K562 (cell line): ENCODE results near the gene ELF3. TPM values are rescaled to one million over a fixed set of nuclear protein-coding genes. Genes with fewer than 3 reads are reported as not detected.

Experiments used
- ATAC-seq: fragments of 200-7000 bp; cut with Tn5 transposase; 3 replicates; pipeline ENCODE4 v1.9.1; 2020; ENCODE audit warnings: moderate library complexity
- BruUV-seq: library from RNA; stranded (reverse); fragments of 400-500 nt; replicated peaks from 2 replicates; lab custom pipeline; 2021; lab: Mats Ljungman, UMichigan
- CTCF ChIA-PET: fragments of 300-600 bp; formaldehyde crosslinking; extraction: SDS; loops from one replicate; lab custom pipeline; 2021; ENCODE audit warnings: low intra/inter-chr PET ratio; lab: Yijun Ruan, JAX
- POLR2A ChIA-PET: fragments of 300-600, 350-650 bp; sonication (Branson Sonifier 250); formaldehyde crosslinking; extraction: SDS; loops from one replicate; lab custom pipeline; 2021; ENCODE audit warnings: antibody characterized with exemption, inconsistent platforms; lab: Yijun Ruan, JAX
- DNase-seq, 4 experiments: peaks; one replicate each; pipeline versions ENCODE4 v3.0.0 to v3.0.0-alpha.2; 2011 to 2018; ENCODE audit warnings: low spot score in 3 of 4, mixed read lengths in 3 of 4; ENCODE audit errors: extremely low read depth in 1 of 4
- FAIRE-seq: peaks from 2 replicates; lab custom pipeline; 2011; peaks lifted over from hg19 to GRCh38; lab: Jason Lieb, UNC
- H2AFZ ChIP-seq: 2 replicates; pipeline ENCODE4 v1.6.0; 2011; ENCODE audit warnings: low read depth, low read length, control low read depth, inconsistent platforms
- H3K27ac ChIP-seq: fragments of 200-600 bp; 3 replicates; pipeline ENCODE4 v1.8.0; 2011; ENCODE audit warnings: low read depth, mild to moderate bottlenecking, control low read depth, inconsistent platforms, low read length, moderate library complexity, mixed read lengths; ENCODE audit errors: extremely low read depth
- H3K27me3 ChIP-seq, 2 experiments: fragments of 300-600 bp in 1 of 2; 2 replicates in 1 of 2; 3 replicates in 1 of 2; pipeline versions ENCODE4 v1.6.0 to v1.8.0; 2011; ENCODE audit warnings: inconsistent platforms in 2 of 2, low read length in 2 of 2, mild to moderate bottlenecking in 1 of 2, mixed read lengths in 1 of 2, moderate library complexity in 1 of 2; ENCODE audit not compliant: control insufficient read depth in 2 of 2, insufficient read depth in 2 of 2
- H3K36me3 ChIP-seq: fragments of 300-600 bp; 3 replicates; pipeline ENCODE4 v1.8.0; 2011; ENCODE audit warnings: mild to moderate bottlenecking, low read length, inconsistent platforms; ENCODE audit not compliant: control insufficient read depth, insufficient read depth
- H3K4me1 ChIP-seq, 2 experiments: fragments of 200-600 bp in 1 of 2; replicated peaks in 1 of 2; 2 replicates in 1 of 2; 3 replicates in 1 of 2; pipeline versions ENCODE4 v1.5.1 to v1.8.0; 2011; ENCODE audit warnings: inconsistent platforms in 2 of 2, low read length in 2 of 2, mild to moderate bottlenecking in 1 of 2, mixed read lengths in 1 of 2, moderate library complexity in 1 of 2; ENCODE audit not compliant: control insufficient read depth in 2 of 2, insufficient read depth in 2 of 2
- H3K4me2 ChIP-seq: 2 replicates; pipeline ENCODE4 v1.6.1; 2011; ENCODE audit warnings: low read length, control low read depth, inconsistent platforms, mixed read lengths; ENCODE audit not compliant: insufficient read depth
- H3K4me3 ChIP-seq: fragments of 200-600 bp; sonication (generic), shearing (Covaris generic); 2 replicates; pipeline ENCODE4 v1.5.1; 2016; ENCODE audit warnings: control low read depth, inconsistent platforms
- H3K79me2 ChIP-seq: fragments of 200-600 bp; 3 replicates; pipeline ENCODE4 v1.8.0; 2011; ENCODE audit warnings: low read length, inconsistent platforms; ENCODE audit not compliant: control insufficient read depth, insufficient read depth
- H3K9ac ChIP-seq, 2 experiments: 2 replicates each; pipeline versions ENCODE4 v1.6.0 to v1.6.1; 2011; ENCODE audit warnings: low read depth in 2 of 2, low read length in 2 of 2, control low read depth in 1 of 2, inconsistent platforms in 1 of 2, mild to moderate bottlenecking in 1 of 2, mixed read lengths in 1 of 2; ENCODE audit not compliant: insufficient read depth in 1 of 2
- H3K9me1 ChIP-seq: one replicate; pipeline ENCODE4 v1.6.0; 2011; ENCODE audit warnings: inconsistent platforms, mild to moderate bottlenecking, low read length, moderate library complexity; ENCODE audit not compliant: control insufficient read depth, insufficient read depth
- H3K9me3 ChIP-seq: replicated peaks from 2 replicates; pipeline ENCODE4 v1.5.1; 2011; ENCODE audit warnings: low read depth, low read length, inconsistent platforms; ENCODE audit not compliant: control insufficient read depth, insufficient read depth
- H4K20me1 ChIP-seq: replicated peaks from 2 replicates; pipeline ENCODE4 v1.6.1; 2011; ENCODE audit warnings: low read length, inconsistent platforms, mixed read lengths; ENCODE audit not compliant: control insufficient read depth, insufficient read depth
- CBFA2T3 ChIP-seq: fragments of 450-650 bp; IDR thresholded peaks from 2 replicates; pipeline ENCODE4 v1.6.1; 2017
- CHD4 ChIP-seq: fragments of 200-600 bp; sonication (generic); IDR thresholded peaks from 3 replicates; pipeline ENCODE4 v1.6.1; 2012; ENCODE audit warnings: low read depth, mild to moderate bottlenecking, mixed read lengths, low read length, inconsistent platforms; ENCODE audit not compliant: insufficient read depth, insufficient replicate concordance, poor library complexity, severe bottlenecking
- E2F6 ChIP-seq, 2 experiments: IDR thresholded peaks; 2 replicates each; pipeline ENCODE4 v1.6.1; 2011; ENCODE audit warnings: borderline replicate concordance in 1 of 2, control low read depth in 1 of 2, low read depth in 1 of 2, low read length in 1 of 2, mild to moderate bottlenecking in 1 of 2, mixed read lengths in 1 of 2, moderate library complexity in 1 of 2; ENCODE audit not compliant: insufficient read depth in 1 of 2, insufficient read length in 1 of 2, poor library complexity in 1 of 2, severe bottlenecking in 1 of 2; ENCODE audit errors: extremely low read depth in 1 of 2
- ID3 ChIP-seq, 2 experiments: fragments of 250-450 bp in 1 of 2; fragments of 450-650 bp in 1 of 2; sonication (Bioruptor Pico) in 1 of 2; IDR thresholded peaks; 2 replicates each; pipeline versions ENCODE4 v1.6.1 to v1.8.0; 2016 to 2021; ENCODE audit warnings: mild to moderate bottlenecking in 2 of 2, moderate library complexity in 2 of 2, missing compliant biosample characterization in 1 of 2, missing genetic modification characterization in 1 of 2
- KDM2B ChIP-seq: fragments of 250-450 bp; sonication (Bioruptor Pico); IDR thresholded peaks from 2 replicates; pipeline ENCODE4 v1.8.0; 2021; ENCODE audit warnings: mild to moderate bottlenecking, moderate library complexity
- MCM2 ChIP-seq: fragments of 450-650 bp; IDR thresholded peaks from 2 replicates; pipeline ENCODE4 v1.6.1; 2017; ENCODE audit warnings: low read depth, mild to moderate bottlenecking
- RFX7 ChIP-seq: fragments of 250-450 bp; sonication (Bioruptor Pico); IDR thresholded peaks from 2 replicates; pipeline ENCODE4 v1.5.1; 2021; ENCODE audit warnings: mild to moderate bottlenecking
- ZBTB12 ChIP-seq: fragments of 250-450 bp; sonication (Bioruptor Pico); IDR thresholded peaks from 2 replicates; pipeline ENCODE4 v1.4.0; 2020
- ZNF347 ChIP-seq: fragments of 450-650 bp; formaldehyde crosslinking; IDR thresholded peaks from 2 replicates; pipeline ENCODE4 v1.4.0; 2020; ENCODE audit warnings: low read depth, mild to moderate bottlenecking, moderate library complexity
- ZNF586 ChIP-seq: fragments of 450-650 bp; formaldehyde crosslinking; conservative IDR thresholded peaks from 2 replicates; pipeline ENCODE4 v1.4.0; 2020; ENCODE audit warnings: mild to moderate bottlenecking, moderate library complexity
- WGBS: fragments of 100-300 bp; shearing (Covaris generic); methylation state at CpG from one replicate; pipeline ENCODE4 v1.1.6; 2016; ENCODE audit warnings: low coverage, mixed read lengths; ENCODE audit not compliant: insufficient coverage; ENCODE audit errors: missing lambda C conversion rate; 5-methylcytosine and 5-hydroxymethylcytosine counted together
- in situ Hi-C: fragments of 300-500 bp; cut with MboI; formaldehyde crosslinking; loops from 4 replicates; pipeline ENCODE4 v1.15.0; 2018; ENCODE audit warnings: inconsistent platforms, mixed read lengths
- intact Hi-C: fragments of 100-400 bp; cut with micrococcal nuclease; formaldehyde crosslinking; loops from 2 replicates; pipeline ENCODE4 v1.14.2; 2022
- polyA plus RNA-seq, 8 experiments: library from polyadenylated mRNA; depleted of rRNA in 4 of 8; stranded (reverse) in 5 of 8; unstranded in 3 of 8; fragments of >200 nt; fragmentation: Nextera tagmentation in 2 of 8; fragmentation: Illumina TruSeq in 1 of 8; extraction: Ambion mirVana in 2 of 8; extraction: Trizol in 1 of 8; gene quantifications; 2 replicates each; pipeline versions ENCODE4 v1.2.1 to v1.2.3, GENCODE V29; 2011 to 2014; ENCODE audit warnings: inconsistent platforms in 1 of 8, missing spikeins in 1 of 8
- total RNA-seq, 7 experiments: library from RNA; depleted of rRNA in 6 of 7; stranded (reverse); fragments of >200 nt in 6 of 7; fragmentation: Illumina TruSeq in 2 of 7; extraction: Trizol in 2 of 7; gene quantifications; 2 replicates each; pipeline versions ENCODE4 v1.2.1 to v1.2.3, GENCODE V29; 2011 to 2021; ENCODE audit warnings: low replicate concordance in 1 of 7
- TF ChIP-seq, protein P1 (sequence below): fragments of 250-450 bp; sonication (Bioruptor Pico); IDR thresholded peaks from 2 replicates; pipeline ENCODE4 v1.4.0; 2020

The ELF3 gene
- total and polyA plus RNA-seq, 9 of the 15 experiments (the other 6 are each of a cell fraction or from before 2014, with no cell fraction given), result 0.03 to 1.2 (median 0.07) TPM; not detected in 4

DNA sequence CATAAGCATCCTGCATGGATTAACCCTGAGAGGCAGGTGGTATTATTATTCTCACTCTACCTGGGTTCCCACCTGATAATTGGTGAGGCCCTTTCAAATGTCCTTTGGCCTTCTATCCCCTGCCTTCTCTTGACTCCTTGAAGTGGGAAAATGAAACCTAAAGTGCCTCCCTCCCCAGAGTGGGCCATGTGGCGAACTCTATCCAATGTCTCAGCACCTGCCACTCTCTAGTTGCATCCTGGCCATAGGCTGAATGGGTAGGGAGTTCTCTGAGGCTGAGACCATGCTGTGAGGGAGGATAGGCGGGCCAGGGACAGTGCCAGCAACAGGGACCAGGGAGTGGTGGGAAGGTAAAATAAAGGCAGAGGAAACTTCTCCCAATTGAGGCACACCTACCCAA lies 35.3 kb downstream of the ELF3 start (continued):
- TF ChIP-seq ID3 (CRISPR knock-in tag; IDR thresholded peaks at IDR 0.05), result no peak
- TF ChIP-seq ID3 (tag; IDR thresholded peaks at IDR 0.05), result no peak
- no peak for TF ChIP-seq ZNF347 (CRISPR knock-in tag)
- TF ChIP-seq MCM2, result no peak
- TF ChIP-seq, all 486 proteins: peak for 0

DNA sequence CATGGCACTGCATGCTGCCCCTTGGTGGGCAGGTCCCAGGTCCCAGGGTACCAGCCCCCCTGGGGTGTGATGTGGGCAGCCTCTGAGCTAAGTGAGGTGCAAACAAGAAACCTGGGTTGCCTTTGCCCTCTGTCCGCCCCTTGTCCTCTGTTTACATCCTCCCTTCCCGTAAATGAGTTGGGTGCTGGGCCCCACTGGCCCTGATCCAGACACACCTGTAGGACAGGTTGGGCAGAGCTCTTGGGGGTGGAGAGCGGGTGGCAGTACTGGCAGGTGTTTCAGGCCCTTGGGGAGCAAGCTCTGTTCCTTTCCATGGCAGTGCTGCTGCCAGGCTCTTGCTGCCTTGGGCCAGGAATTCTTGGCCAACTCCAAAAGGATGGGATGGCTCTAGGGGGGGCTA lies 35.8 kb downstream of the ELF3 start:
- FAIRE-seq (no peak), ATAC-seq (no peak), DNase-seq (no peak)
- CTCF ChIA-PET, result no interaction called here
- Histone ChIP-seq H3K9me3 (peaks cover 3% of the 10 kb centered on the region; the same call in 1 of the 2 replicates), H3K36me3 (no peaks in the 10 kb centered on the region), H3K9ac (no peak overlapping the region), H3K4me2 (no peak overlapping the region), H3K9me1 (no peaks in the 10 kb centered on the region), H3K4me1 (no peaks in the 10 kb centered on the region; a peak in 1 of 5 replicates), H3K27ac (no peak overlapping the region), H3K4me3 (no peak overlapping the region), H4K20me1 (no peaks in the 10 kb centered on the region), H2AFZ (no peak overlapping the region), H3K79me2 (no peaks in the 10 kb centered on the region), H3K27me3 (peaks cover 9 to 45% of the 10 kb centered on the region in 2 experiments; a peak in 4 of 5 replicates)
- intact Hi-C loops, result no loop called here
- 3% methylated on average over 3 of the region's 3 CpGs for WGBS
- in situ Hi-C loops, result no loop called here
- TF ChIP-seq RFX7 (CRISPR knock-in tag), result no peak
- no peak for TF ChIP-seq CBFA2T3
- no peak for TF ChIP-seq KDM2B (CRISPR knock-in tag)
- no peak for TF ChIP-seq ZNF586 (CRISPR knock-in tag)
- TF ChIP-seq ZBTB12 (CRISPR knock-in tag), result no peak
- no peak for TF ChIP-seq CHD4
- no peak for TF ChIP-seq E2F6 (IDR thresholded peaks at IDR 0.05; ENCODE audit: borderline replicate concordance in 1 of 2, extremely low read depth in 1 of 2, insufficient read depth in 1 of 2, insufficient read length in 1 of 2, low read depth in 1 of 2, low read length in 1 of 2, poor library complexity in 1 of 2, severe bottlenecking in 1 of 2)
- TF ChIP-seq, protein P1, sequence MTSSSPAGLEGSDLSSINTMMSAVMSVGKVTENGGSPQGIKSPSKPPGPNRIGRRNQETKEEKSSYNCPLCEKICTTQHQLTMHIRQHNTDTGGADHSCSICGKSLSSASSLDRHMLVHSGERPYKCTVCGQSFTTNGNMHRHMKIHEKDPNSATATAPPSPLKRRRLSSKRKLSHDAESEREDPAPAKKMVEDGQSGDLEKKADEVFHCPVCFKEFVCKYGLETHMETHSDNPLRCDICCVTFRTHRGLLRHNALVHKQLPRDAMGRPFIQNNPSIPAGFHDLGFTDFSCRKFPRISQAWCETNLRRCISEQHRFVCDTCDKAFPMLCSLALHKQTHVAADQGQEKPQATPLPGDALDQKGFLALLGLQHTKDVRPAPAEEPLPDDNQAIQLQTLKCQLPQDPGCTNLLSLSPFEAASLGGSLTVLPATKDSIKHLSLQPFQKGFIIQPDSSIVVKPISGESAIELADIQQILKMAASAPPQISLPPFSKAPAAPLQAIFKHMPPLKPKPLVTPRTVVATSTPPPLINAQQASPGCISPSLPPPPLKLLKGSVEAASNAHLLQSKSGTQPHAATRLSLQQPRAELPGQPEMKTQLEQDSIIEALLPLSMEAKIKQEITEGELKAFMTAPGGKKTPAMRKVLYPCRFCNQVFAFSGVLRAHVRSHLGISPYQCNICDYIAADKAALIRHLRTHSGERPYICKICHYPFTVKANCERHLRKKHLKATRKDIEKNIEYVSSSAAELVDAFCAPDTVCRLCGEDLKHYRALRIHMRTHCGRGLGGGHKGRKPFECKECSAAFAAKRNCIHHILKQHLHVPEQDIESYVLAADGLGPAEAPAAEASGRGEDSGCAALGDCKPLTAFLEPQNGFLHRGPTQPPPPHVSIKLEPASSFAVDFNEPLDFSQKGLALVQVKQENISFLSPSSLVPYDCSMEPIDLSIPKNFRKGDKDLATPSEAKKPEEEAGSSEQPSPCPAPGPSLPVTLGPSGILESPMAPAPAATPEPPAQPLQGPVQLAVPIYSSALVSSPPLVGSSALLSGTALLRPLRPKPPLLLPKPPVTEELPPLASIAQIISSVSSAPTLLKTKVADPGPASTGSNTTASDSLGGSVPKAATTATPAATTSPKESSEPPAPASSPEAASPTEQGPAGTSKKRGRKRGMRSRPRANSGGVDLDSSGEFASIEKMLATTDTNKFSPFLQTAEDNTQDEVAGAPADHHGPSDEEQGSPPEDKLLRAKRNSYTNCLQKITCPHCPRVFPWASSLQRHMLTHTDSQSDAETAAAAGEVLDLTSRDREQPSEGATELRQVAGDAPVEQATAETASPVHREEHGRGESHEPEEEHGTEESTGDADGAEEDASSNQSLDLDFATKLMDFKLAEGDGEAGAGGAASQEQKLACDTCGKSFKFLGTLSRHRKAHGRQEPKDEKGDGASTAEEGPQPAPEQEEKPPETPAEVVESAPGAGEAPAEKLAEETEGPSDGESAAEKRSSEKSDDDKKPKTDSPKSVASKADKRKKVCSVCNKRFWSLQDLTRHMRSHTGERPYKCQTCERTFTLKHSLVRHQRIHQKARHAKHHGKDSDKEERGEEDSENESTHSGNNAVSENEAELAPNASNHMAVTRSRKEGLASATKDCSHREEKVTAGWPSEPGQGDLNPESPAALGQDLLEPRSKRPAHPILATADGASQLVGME, result no peak
- no TSS peak for BruUV-seq
- POLR2A ChIA-PET, result interaction anchor here (0.6 to 1.0 kb wide), 4 partner anchors 11 to 28 kb away, joined by 3 to 4 read pairs (median 3); no protein-coding TSS in a partner anchor
